Sigmoid colon (tissue), 7 donors: ENCODE data around the gene SLAMF6. TPM values are rescaled to one million over a fixed set of nuclear protein-coding genes. Genes with fewer than 3 reads are reported as not detected.

ENCODE experiments used
- DNase-seq: peaks from one replicate; pipeline ENCODE4 v3.0.0-alpha.2; 2019
- H3K27ac ChIP-seq, 4 donors: fragments of 200-600 bp; sonication (generic); one replicate each; pipeline ENCODE4 v1.5.1; 2016 to 2019; ENCODE audit warnings: mild to moderate bottlenecking in 1 of 4
- H3K27me3 ChIP-seq, 3 donors: fragments of 200-600 bp; sonication (generic); one replicate each; pipeline ENCODE4 v1.5.1; 2019; ENCODE audit warnings: mild to moderate bottlenecking in 1 of 3
- H3K36me3 ChIP-seq, 4 donors: fragments of 200-600 bp; sonication (generic); one replicate each; pipeline ENCODE4 v1.5.1; 2016 to 2019
- H3K4me1 ChIP-seq, 4 donors: fragments of 200-600 bp; sonication (generic); one replicate each; pipeline ENCODE4 v1.5.1; 2017 to 2019
- H3K4me3 ChIP-seq, 4 donors: fragments of 200-600 bp; sonication (generic); one replicate each; pipeline ENCODE4 v1.5.1; 2017 to 2019; ENCODE audit warnings: mild to moderate bottlenecking in 2 of 4, moderate library complexity in 1 of 4
- H3K9me3 ChIP-seq, 4 donors: fragments of 200-600 bp in 3 of 4; sonication (generic) in 3 of 4; one replicate each; pipeline versions ENCODE4 v1.5.1 to v1.6.1; 2013 to 2019
- CTCF ChIP-seq, 4 experiments: fragments of 450-650 bp in 3 of 4; fragments of 200-600 bp in 1 of 4; IDR thresholded peaks; one replicate each; pipeline ENCODE4 v1.5.1; 2016 to 2019; ENCODE audit warnings: antibody characterized with exemption in 4 of 4, mild to moderate bottlenecking in 3 of 4, moderate library complexity in 2 of 4
- EP300 ChIP-seq, 4 donors: sonication (generic); formaldehyde crosslinking; IDR thresholded peaks; one replicate each; pipeline ENCODE4 v1.6.1; 2017; ENCODE audit warnings: antibody characterized with exemption in 4 of 4
- POLR2A ChIP-seq, 2 donors: fragments of 450-650 bp; IDR thresholded peaks; one replicate each; pipeline ENCODE4 v1.6.1; 2016; ENCODE audit warnings: antibody characterized with exemption in 2 of 2, mild to moderate bottlenecking in 2 of 2, moderate library complexity in 2 of 2
- POLR2AphosphoS5 ChIP-seq, 4 donors: sonication (generic); formaldehyde crosslinking; IDR thresholded peaks; one replicate each; pipeline ENCODE4 v1.6.1; 2017; ENCODE audit warnings: antibody characterized with exemption in 4 of 4
- WGBS, 2 donors: extraction: QIAGEN DNeasy Blood & Tissue Kit; methylation state at CpG; one replicate each; pipeline ENCODE4 v1.1.7; 2013; 5-methylcytosine and 5-hydroxymethylcytosine counted together
- intact Hi-C: fragments of 100-400 bp; cut with DNase I; formaldehyde crosslinking; loops from one replicate; pipeline ENCODE4 v1.15.1; 2023
- polyA plus RNA-seq, 3 donors: library from polyadenylated mRNA; stranded (reverse); fragments of 200-250 nt; gene quantifications; one replicate each; pipeline ENCODE4 v1.2.3, GENCODE V29; 2013
- total RNA-seq, 4 donors: library from RNA; depleted of rRNA; stranded (reverse); fragments of >200 nt; gene quantifications; one replicate each; pipeline ENCODE4 v1.1.0, GENCODE V29; 2016
- donor health status: healthy with polysubstance abuse.
- donor health status: Bipolar disorder and iron deficiency.
- donor health status: healthy.

Gene SLAMF6
- total and polyA plus RNA-seq, 7 donors, result 0.41 to 15.2 (median 1.1) TPM; not detected in 1

GRCh38 chr1:160474392-160475242 lies 48.4 kb downstream of the SLAMF6 start:
- no peaks in the 10 kb centered on the region for H3K4me1 ChIP-seq
- intact Hi-C loops, result no loop called here
- no peaks in the 10 kb centered on the region for H3K27me3 ChIP-seq
- no peak overlapping the region for H3K27ac ChIP-seq
- H3K36me3 ChIP-seq, result no peaks in the 10 kb centered on the region
- DNase-seq, result no peak
- 73 to 93% methylated on average over 1 of the region's 1 CpG for WGBS, 2 donors
- H3K4me3 ChIP-seq, result no peak overlapping the region
- no peaks in the 10 kb centered on the region for H3K9me3 ChIP-seq
- TF ChIP-seq POLR2AphosphoS5 (IDR thresholded peaks at IDR 0.05) (no peak), CTCF (IDR thresholded peaks at IDR 0.05) (no peak), EP300 (IDR thresholded peaks at IDR 0.05) (no peak), POLR2A (IDR thresholded peaks at IDR 0.05) (no peak)

- Histone ChIP-seq H3K27me3 (no peaks in the 10 kb centered on the region), H3K4me1 (no peaks in the 10 kb centered on the region), H3K36me3 (no peaks in the 10 kb centered on the region), H3K9me3 (no peaks in the 10 kb centered on the region), H3K4me3 (no peak overlapping the region), H3K27ac (no peak overlapping the region)
- intact Hi-C loops, result no loop called here
- WGBS, 2 donors, result 96 to 97% methylated on average over 3 of the region's 3 CpGs
- DNase-seq, result no peak
- TF ChIP-seq EP300 (IDR thresholded peaks at IDR 0.05), result no peak
- TF ChIP-seq POLR2AphosphoS5 (IDR thresholded peaks at IDR 0.05), result no peak
- TF ChIP-seq CTCF (IDR thresholded peaks at IDR 0.05), result no peak
- no peak for TF ChIP-seq POLR2A (IDR thresholded peaks at IDR 0.05)
Observed at GRCh38 chr1:160472112-160472511, 50.9 kb downstream of the SLAMF6 start.

GRCh38 chr1:160471253-160471652 lies 51.8 kb downstream of the SLAMF6 start:
- Histone ChIP-seq H3K27ac (no peak overlapping the region), H3K36me3 (no peaks in the 10 kb centered on the region), H3K27me3 (no peaks in the 10 kb centered on the region), H3K4me3 (no peak overlapping the region), H3K9me3 (no peaks in the 10 kb centered on the region), H3K4me1 (no peaks in the 10 kb centered on the region)
- no peak for DNase-seq
- TF ChIP-seq POLR2A (IDR thresholded peaks at IDR 0.05), result no peak
- TF ChIP-seq CTCF (IDR thresholded peaks at IDR 0.05), result no peak
- TF ChIP-seq POLR2AphosphoS5 (IDR thresholded peaks at IDR 0.05), result no peak
- TF ChIP-seq EP300 (IDR thresholded peaks at IDR 0.05), result no peak
- WGBS, 2 donors, result 90 to 93% methylated on average over 1 of the region's 1 CpG
- intact Hi-C loops, result no loop called here

GRCh38 chr1:160467576-160467975 lies 55.5 kb downstream of the SLAMF6 start:
- TF ChIP-seq POLR2A (IDR thresholded peaks at IDR 0.05) (no peak), EP300 (IDR thresholded peaks at IDR 0.05) (no peak), POLR2AphosphoS5 (IDR thresholded peaks at IDR 0.05) (no peak), CTCF (IDR thresholded peaks at IDR 0.05) (no peak)
- Histone ChIP-seq H3K36me3 (no peaks in the 10 kb centered on the region), H3K4me3 (no peak overlapping the region), H3K27me3 (no peaks in the 10 kb centered on the region), H3K27ac (no peak overlapping the region), H3K4me1 (no peaks in the 10 kb centered on the region), H3K9me3 (no peaks in the 10 kb centered on the region)
- no peak for DNase-seq
- intact Hi-C loops, result no loop called here
